Right lobe of liver (tissue), 4 donors: ENCODE data around the gene FGF2.

Experiments used
- POLR2A ChIP-seq: fragments of 450-650 bp; IDR thresholded peaks from one replicate; pipeline ENCODE4 v1.6.1; 2017; ENCODE audit warnings: antibody characterized with exemption, mild to moderate bottlenecking
- TF ChIP-seq, protein P1 (sequence below), 4 donors: fragments of 200-600 bp in 3 of 4; fragments of 450-650 bp in 1 of 4; IDR thresholded peaks; one replicate each; pipeline versions ENCODE4 v1.5.1 to v1.8.0; 2016 to 2022; ENCODE audit warnings: antibody characterized with exemption in 4 of 4, mild to moderate bottlenecking in 2 of 4
- donor health status: DM: no; HTN: no; CAD: no.
- donor health status: DM: no; HTN: no; CAD: no.
- donor health status: DM: no; HTN: yes; CAD: no.

DNA sequence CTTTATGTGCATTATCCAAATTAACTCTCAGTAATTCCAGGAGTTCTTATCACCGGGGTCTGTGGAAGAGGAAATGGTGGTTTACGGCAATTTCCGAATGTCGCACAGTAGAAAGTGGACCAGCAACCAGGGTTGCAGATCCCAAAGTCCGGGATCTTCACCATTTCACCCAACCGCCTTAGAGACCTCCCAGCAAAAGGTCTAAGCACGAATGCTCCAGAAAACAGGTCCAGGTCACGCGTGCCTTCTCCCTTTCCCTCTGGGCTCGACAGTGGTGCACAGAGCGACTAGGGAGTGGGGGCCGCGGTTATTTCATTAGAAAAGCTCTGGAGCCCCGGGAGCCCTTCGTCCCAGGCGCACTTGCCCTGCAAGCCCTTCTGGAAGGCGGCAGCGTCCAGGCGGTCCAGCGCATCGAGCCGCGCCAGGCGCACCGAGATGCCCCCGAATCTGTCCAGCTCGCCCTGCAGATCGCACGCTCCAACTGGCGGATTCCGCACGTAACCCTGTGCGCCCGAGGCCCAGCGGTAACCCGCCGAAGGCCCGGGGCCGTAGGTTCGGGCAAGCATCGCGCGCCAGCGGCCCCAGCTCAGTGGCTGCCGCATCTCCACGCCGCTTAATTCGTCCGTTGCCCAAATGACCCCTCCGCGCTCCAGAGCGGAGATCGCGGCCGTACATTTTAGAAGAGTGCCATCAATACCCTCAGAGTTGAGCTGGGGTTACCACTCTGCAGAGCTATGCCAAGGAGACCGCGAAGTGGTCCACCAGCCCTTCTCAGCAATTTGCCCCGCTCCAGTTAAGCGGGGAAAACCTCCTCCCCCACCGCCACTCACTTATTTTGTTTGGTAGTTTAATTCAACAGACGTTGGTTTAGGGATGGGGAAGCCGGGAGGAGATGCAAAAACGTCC is 95.6 kb downstream of the FGF2 start, which contains the start of gene NUDT6:
- TF ChIP-seq, protein P1, sequence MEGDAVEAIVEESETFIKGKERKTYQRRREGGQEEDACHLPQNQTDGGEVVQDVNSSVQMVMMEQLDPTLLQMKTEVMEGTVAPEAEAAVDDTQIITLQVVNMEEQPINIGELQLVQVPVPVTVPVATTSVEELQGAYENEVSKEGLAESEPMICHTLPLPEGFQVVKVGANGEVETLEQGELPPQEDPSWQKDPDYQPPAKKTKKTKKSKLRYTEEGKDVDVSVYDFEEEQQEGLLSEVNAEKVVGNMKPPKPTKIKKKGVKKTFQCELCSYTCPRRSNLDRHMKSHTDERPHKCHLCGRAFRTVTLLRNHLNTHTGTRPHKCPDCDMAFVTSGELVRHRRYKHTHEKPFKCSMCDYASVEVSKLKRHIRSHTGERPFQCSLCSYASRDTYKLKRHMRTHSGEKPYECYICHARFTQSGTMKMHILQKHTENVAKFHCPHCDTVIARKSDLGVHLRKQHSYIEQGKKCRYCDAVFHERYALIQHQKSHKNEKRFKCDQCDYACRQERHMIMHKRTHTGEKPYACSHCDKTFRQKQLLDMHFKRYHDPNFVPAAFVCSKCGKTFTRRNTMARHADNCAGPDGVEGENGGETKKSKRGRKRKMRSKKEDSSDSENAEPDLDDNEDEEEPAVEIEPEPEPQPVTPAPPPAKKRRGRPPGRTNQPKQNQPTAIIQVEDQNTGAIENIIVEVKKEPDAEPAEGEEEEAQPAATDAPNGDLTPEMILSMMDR (IDR thresholded peaks at IDR 0.05), result no peak
- peak; percentile 18 for TF ChIP-seq POLR2A
